Measurements from ENCODE around the gene BANK1.

BANK1 gene

GRCh38 chr4:101790521-101791181, at the start of gene BANK1:
Gene BANK1 (plus strand): TSS chr4:101790730. CDS start chr4:101790881, 151 bp downstream.
- Histone ChIP-seq H3K4me3 (ENCODE audit: low read depth, low read length, poor library complexity, severe bottlenecking) (peak within 1 kb of the TSS; percentile 65), H3K9ac (ENCODE audit: low read length) (peak within 1 kb of the TSS; percentile 75), H3K4me2 (ENCODE audit: low read length) (peak within 1 kb of the TSS; percentile 94), H2AFZ (ENCODE audit: low read length) (no peak within 1 kb of the TSS), H3K4me1 (ENCODE audit: insufficient read depth, low read length, severe bottlenecking) (peaks cover 53% of the 10 kb centered on the region), H3K9me3 (ENCODE audit: low read length) (no peaks in the 10 kb centered on the region), H4K20me1 (ENCODE audit: insufficient read depth, low read length) (no peaks in the 10 kb centered on the region), H3K36me3 (ENCODE audit: insufficient read depth, low read length) (no peaks in the 10 kb centered on the region; the same call in 1 of the 2 replicates), H3K79me2 (ENCODE audit: insufficient read depth, low read length) (no peaks in the 10 kb centered on the region), H3F3A (ENCODE audit: insufficient read depth, low read length) (no peaks in the 10 kb centered on the region), H3K9me2 (ENCODE audit: low read depth, low read length) (no peaks in the 10 kb centered on the region), H3K27me3 (ENCODE audit: insufficient read depth, low read length) (no peaks in the 10 kb centered on the region), H3K27ac (ENCODE audit: low read depth, low read length, poor library complexity, severe bottlenecking) (peak within 1 kb of the TSS; percentile 92)
- no peak for TF ChIP-seq EZH2 (IDR thresholded peaks at IDR 0.05; ENCODE audit: borderline replicate concordance, low read length)
- TF ChIP-seq CTCF (IDR thresholded peaks at IDR 0.05; ENCODE audit: low read length): peak; percentile 65

- no peaks in the 10 kb centered on the region for H3K79me2 ChIP-seq (ENCODE audit: insufficient read depth, low read length)
- H3K9me3 ChIP-seq (ENCODE audit: low read length): no peaks in the 10 kb centered on the region
- H3K27ac ChIP-seq (ENCODE audit: low read depth, low read length, poor library complexity, severe bottlenecking): no peak overlapping the region
- no peaks in the 10 kb centered on the region; the same call in 1 of the 2 replicates for H3F3A ChIP-seq (ENCODE audit: insufficient read depth, low read length)
- no peak overlapping the region for H3K4me3 ChIP-seq (ENCODE audit: low read depth, low read length, poor library complexity, severe bottlenecking)
- H3K4me1 ChIP-seq (ENCODE audit: insufficient read depth, low read length, severe bottlenecking): no peaks in the 10 kb centered on the region
- H4K20me1 ChIP-seq (ENCODE audit: insufficient read depth, low read length): no peaks in the 10 kb centered on the region
- no peaks in the 10 kb centered on the region for H3K9me2 ChIP-seq (ENCODE audit: low read depth, low read length)
- no peak overlapping the region for H3K9ac ChIP-seq (ENCODE audit: low read length)
- H3K4me2 ChIP-seq (ENCODE audit: low read length): no peak overlapping the region
- TF ChIP-seq EZH2 (IDR thresholded peaks at IDR 0.05; ENCODE audit: borderline replicate concordance, low read length): no peak
- TF ChIP-seq CTCF (IDR thresholded peaks at IDR 0.05; ENCODE audit: low read length): no peak
- H2AFZ ChIP-seq (ENCODE audit: low read length): no peak overlapping the region
- no peaks in the 10 kb centered on the region for H3K27me3 ChIP-seq (ENCODE audit: insufficient read depth, low read length)
- no peaks in the 10 kb centered on the region for H3K36me3 ChIP-seq (ENCODE audit: insufficient read depth, low read length)
These were observed 36.8 kb upstream of the BANK1 start for GRCh38 chr4:101753721-101754120.

- no peak overlapping the region for H3K27ac ChIP-seq (ENCODE audit: low read depth, low read length, poor library complexity, severe bottlenecking)
- H3F3A ChIP-seq (ENCODE audit: insufficient read depth, low read length): no peaks in the 10 kb centered on the region; the same call in 1 of the 2 replicates
- H3K4me3 ChIP-seq (ENCODE audit: low read depth, low read length, poor library complexity, severe bottlenecking): no peak overlapping the region
- H2AFZ ChIP-seq (ENCODE audit: low read length): no peak overlapping the region
- peaks cover under 1% of the 10 kb centered on the region for H3K4me1 ChIP-seq (ENCODE audit: insufficient read depth, low read length, severe bottlenecking)
- no peaks in the 10 kb centered on the region for H3K79me2 ChIP-seq (ENCODE audit: insufficient read depth, low read length)
- H4K20me1 ChIP-seq (ENCODE audit: insufficient read depth, low read length): no peaks in the 10 kb centered on the region
- H3K9ac ChIP-seq (ENCODE audit: low read length): no peak overlapping the region
- no peaks in the 10 kb centered on the region for H3K27me3 ChIP-seq (ENCODE audit: insufficient read depth, low read length)
- no peak for TF ChIP-seq EZH2 (IDR thresholded peaks at IDR 0.05; ENCODE audit: borderline replicate concordance, low read length)
- H3K9me2 ChIP-seq (ENCODE audit: low read depth, low read length): no peaks in the 10 kb centered on the region
- H3K9me3 ChIP-seq (ENCODE audit: low read length): no peaks in the 10 kb centered on the region
- no peak overlapping the region for H3K4me2 ChIP-seq (ENCODE audit: low read length)
- no peaks in the 10 kb centered on the region for H3K36me3 ChIP-seq (ENCODE audit: insufficient read depth, low read length)
These were observed 34.3 kb upstream of the BANK1 start for GRCh38 chr4:101756181-101756580.

All from OCI-LY1 (cell line).